MCF 10A (cell line): Measurements from ENCODE around the gene CD109. TPM values are rescaled to one million over a fixed set of nuclear protein-coding genes. Genes with fewer than 3 reads are reported as not detected.
A peak's percentile ranks its signal among the peaks of the same experiment; 100 is the strongest.

Experiments used
- BruUV-seq: library from RNA; stranded (reverse); fragments of 400-500 nt; replicated peaks from 2 replicates; lab custom pipeline; 2021; lab: Mats Ljungman, UMichigan
- CTCF ChIA-PET: fragments of 300-600 bp; sonication (Branson Sonifier 250); formaldehyde crosslinking; extraction: SDS; loops from one replicate; lab custom pipeline; 2021; ENCODE audit warnings: antibody characterized with exemption, inconsistent platforms; lab: Yijun Ruan, JAX
- POLR2A ChIA-PET: fragments of 300-600, 350-650 bp; sonication (Branson Sonifier 250); formaldehyde crosslinking; extraction: SDS; loops from one replicate; lab custom pipeline; 2020; ENCODE audit warnings: antibody characterized with exemption, inconsistent platforms; lab: Yijun Ruan, JAX
- DNase-seq: peaks from one replicate; pipeline ENCODE4 v3.0.0-alpha.2; 2018; ENCODE audit not compliant: unreplicated experiment
- H3K27ac Mint-ChIP-seq: one replicate; pipeline ENCODE4 v1.8.0; 2022; ENCODE audit warnings: mild to moderate bottlenecking, low read depth, mixed read lengths; ENCODE audit not compliant: unreplicated experiment
- H3K27me3 Mint-ChIP-seq: one replicate; pipeline ENCODE4 v1.8.0; 2022; ENCODE audit warnings: mixed read lengths; ENCODE audit not compliant: insufficient read depth, unreplicated experiment
- H3K36me3 Mint-ChIP-seq: one replicate; pipeline ENCODE4 v1.8.0; 2022; ENCODE audit warnings: mild to moderate bottlenecking, moderate library complexity, mixed read lengths; ENCODE audit not compliant: insufficient read depth, unreplicated experiment
- H3K4me1 Mint-ChIP-seq: one replicate; pipeline ENCODE4 v1.8.0; 2022; ENCODE audit warnings: mixed read lengths; ENCODE audit not compliant: insufficient read depth, unreplicated experiment
- H3K4me3 Mint-ChIP-seq: one replicate; pipeline ENCODE4 v1.8.0; 2022; ENCODE audit warnings: mild to moderate bottlenecking, moderate library complexity, mixed read lengths; ENCODE audit not compliant: unreplicated experiment
- H3K9me3 Mint-ChIP-seq: one replicate; pipeline ENCODE4 v1.8.0; 2022; ENCODE audit warnings: mixed read lengths; ENCODE audit not compliant: unreplicated experiment
- CTCF ChIP-seq: fragments of 200-600 bp; IDR thresholded peaks from one replicate; pipeline ENCODE4 v1.8.0; 2022; ENCODE audit warnings: antibody characterized with exemption, mild to moderate bottlenecking; ENCODE audit not compliant: unreplicated experiment
- intact Hi-C: fragments of 100-400 bp; cut with micrococcal nuclease; formaldehyde crosslinking; loops from 2 replicates; pipeline ENCODE4 v1.14.1; 2022
- total RNA-seq: library from RNA; stranded (reverse); gene quantifications from 2 replicates; pipeline ENCODE4 v1.2.3, GENCODE V29; 2022

CD109 gene
- total RNA-seq, 1 experiment from 2014 or later = 94.5 TPM

GRCh38 chr6:73652637-73653570 is 43.1 kb upstream of the CD109 start:
- TF ChIP-seq CTCF = peak; percentile 32

GRCh38 chr6:73653571-73654424 is 42.2 kb upstream of the CD109 start, which contains the start of gene SLC17A5:
TSS of gene SLC17A5 (minus strand) at chr6:73653992. CDS start at chr6:73653886, 106 bp downstream.
- no TSS peak for BruUV-seq
- Mint-ChIP-seq H3K36me3 (peaks cover 26% of the 10 kb centered on the region), H3K4me3 (peak within 1 kb of the TSS; percentile 97), H3K27ac (peak within 1 kb of the TSS; percentile 91), H3K27me3 (no peaks in the 10 kb centered on the region), H3K9me3 (no peaks in the 10 kb centered on the region), H3K4me1 (peaks cover 32% of the 10 kb centered on the region)
- ChIA-PET POLR2A (interaction anchor here (0.6 to 5.5 kb wide), 31 partner anchors 9 to 1589 kb away, joined by 3 to 196 read pairs (median 4); partner anchors contain the start of genes CGAS, COL12A1, EEF1A1 and MTO1), CTCF (interaction anchor here (0.6 to 3.7 kb wide), 23 partner anchors 10 to 1995 kb away, joined by 3 to 25 read pairs (median 5); partner anchors contain the start of genes EEF1A1 and MTO1)
- intact Hi-C loops = loop anchor here (2.0 kb wide), 1 partner anchor 191 kb away; no protein-coding TSS in a partner anchor
- DNase-seq = peak; percentile 95
- no peak for TF ChIP-seq CTCF

More at GRCh38 chr6:73652637-73653570, 43.1 kb upstream of the CD109 start:
- peaks cover 35% of the 10 kb centered on the region for H3K4me1 Mint-ChIP-seq
- H3K27me3 Mint-ChIP-seq = no peaks in the 10 kb centered on the region
- no peaks in the 10 kb centered on the region for H3K9me3 Mint-ChIP-seq
- intact Hi-C loops = loop anchor here (1.0 to 2.0 kb wide), 2 partner anchors 138 to 190 kb away; no protein-coding TSS in a partner anchor
- H3K4me3 Mint-ChIP-seq = peak overlapping the region; percentile 97
- ChIA-PET POLR2A (interaction anchor here (0.5 to 5.5 kb wide), 28 partner anchors 8 to 1553 kb away, joined by 3 to 196 read pairs (median 4); partner anchors contain the start of genes CGAS, COL12A1, EEF1A1 and MTO1), CTCF (interaction anchor here (0.6 to 3.7 kb wide), 33 partner anchors 9 to 1996 kb away, joined by 3 to 25 read pairs (median 4); partner anchors contain the start of gene EEF1A1)
- peaks cover 26% of the 10 kb centered on the region for H3K36me3 Mint-ChIP-seq
- peak; percentile 68 for DNase-seq
- H3K27ac Mint-ChIP-seq = peak overlapping the region; percentile 77
- BruUV-seq = TSS peak; percentile 55

GRCh38 chr6:73655341-73655917 is 40.6 kb upstream of the CD109 start:
- Mint-ChIP-seq H3K27me3 (no peaks in the 10 kb centered on the region), H3K27ac (peak overlapping the region; percentile 91), H3K36me3 (peaks cover 19% of the 10 kb centered on the region), H3K4me3 (peak overlapping the region; percentile 97), H3K9me3 (no peaks in the 10 kb centered on the region), H3K4me1 (peaks cover 28% of the 10 kb centered on the region)
- no TSS peak for BruUV-seq
- intact Hi-C loops = no loop called here
- ChIA-PET CTCF (interaction anchor here (0.8 to 3.7 kb wide), 6 partner anchors 21 to 1553 kb away, joined by 3 to 25 read pairs (median 5); no protein-coding TSS in a partner anchor), POLR2A (interaction anchor here (0.6 to 5.5 kb wide), 19 partner anchors 10 to 1588 kb away, joined by 3 to 196 read pairs (median 9); partner anchors contain the start of genes EEF1A1 and MTO1)
- DNase-seq = no peak
- TF ChIP-seq CTCF = no peak
